ENCODE results near the gene PRKCG. TPM values are rescaled to one million over a fixed set of nuclear protein-coding genes. Genes with fewer than 3 reads are reported as not detected.

The PRKCG gene
- total RNA-seq, 1 experiment from 2014 or later, result 5.9 TPM

DNA sequence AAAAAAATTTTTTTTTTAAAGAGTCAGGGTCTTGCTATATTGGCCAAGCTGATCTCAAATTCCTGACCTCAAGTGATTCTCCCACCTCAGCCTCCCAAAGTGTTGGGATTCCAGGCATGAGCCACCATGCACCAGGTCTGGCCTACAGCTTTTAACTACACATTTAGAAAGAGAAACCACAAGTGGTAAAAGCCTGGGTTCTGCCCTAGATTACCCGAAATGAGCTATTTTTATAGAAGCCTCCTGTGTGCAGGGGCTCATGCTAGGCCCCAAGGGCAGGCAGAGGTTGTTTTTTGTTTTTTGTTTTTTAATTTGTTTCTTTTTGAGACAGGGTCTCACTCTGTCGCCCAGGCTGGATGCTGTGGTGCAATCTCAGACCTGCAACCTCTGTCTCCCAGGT, 28.3 kb upstream of the PRKCG start:
- Histone ChIP-seq H3K9me3 (ENCODE audit: insufficient read depth, low read depth) (no peaks in the 10 kb centered on the region), H3K4me2 (no peak overlapping the region), H3F3A (ENCODE audit: insufficient read depth, low read depth) (peaks cover 15% of the 10 kb centered on the region), H4K20me1 (ENCODE audit: insufficient read depth) (no peaks in the 10 kb centered on the region), H3K9me2 (ENCODE audit: insufficient read depth) (no peaks in the 10 kb centered on the region), H3K4me3 (no peak overlapping the region), H3K36me3 (ENCODE audit: low read depth) (no peaks in the 10 kb centered on the region), H2AFZ (no peak overlapping the region), H3K4me1 (replicated peaks; ENCODE audit: insufficient read depth) (peaks cover 9% of the 10 kb centered on the region; the same call in 1 of the 2 replicates), H3K27me3 (ENCODE audit: insufficient read depth, low read depth) (no peaks in the 10 kb centered on the region), H3K79me2 (ENCODE audit: low read depth) (no peaks in the 10 kb centered on the region), H3K27ac (no peak overlapping the region)
- TF ChIP-seq, protein P1, sequence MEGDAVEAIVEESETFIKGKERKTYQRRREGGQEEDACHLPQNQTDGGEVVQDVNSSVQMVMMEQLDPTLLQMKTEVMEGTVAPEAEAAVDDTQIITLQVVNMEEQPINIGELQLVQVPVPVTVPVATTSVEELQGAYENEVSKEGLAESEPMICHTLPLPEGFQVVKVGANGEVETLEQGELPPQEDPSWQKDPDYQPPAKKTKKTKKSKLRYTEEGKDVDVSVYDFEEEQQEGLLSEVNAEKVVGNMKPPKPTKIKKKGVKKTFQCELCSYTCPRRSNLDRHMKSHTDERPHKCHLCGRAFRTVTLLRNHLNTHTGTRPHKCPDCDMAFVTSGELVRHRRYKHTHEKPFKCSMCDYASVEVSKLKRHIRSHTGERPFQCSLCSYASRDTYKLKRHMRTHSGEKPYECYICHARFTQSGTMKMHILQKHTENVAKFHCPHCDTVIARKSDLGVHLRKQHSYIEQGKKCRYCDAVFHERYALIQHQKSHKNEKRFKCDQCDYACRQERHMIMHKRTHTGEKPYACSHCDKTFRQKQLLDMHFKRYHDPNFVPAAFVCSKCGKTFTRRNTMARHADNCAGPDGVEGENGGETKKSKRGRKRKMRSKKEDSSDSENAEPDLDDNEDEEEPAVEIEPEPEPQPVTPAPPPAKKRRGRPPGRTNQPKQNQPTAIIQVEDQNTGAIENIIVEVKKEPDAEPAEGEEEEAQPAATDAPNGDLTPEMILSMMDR (conservative IDR thresholded peaks at IDR 0.05), result no peak
- TF ChIP-seq EZH2 (IDR thresholded peaks at IDR 0.05; ENCODE audit: low read depth), result no peak
- no TSS peak for BruUV-seq (replicated peaks)
- POLR2A ChIA-PET (ENCODE audit: unreplicated experiment), result interaction anchor here (0.6 kb wide), 1 partner anchor 170 kb away, joined by 4 read pairs; no protein-coding TSS in a partner anchor
- CTCF ChIA-PET, result interaction anchor here (0.5 to 0.9 kb wide), 4 partner anchors 10 to 185 kb away, joined by 3 to 8 read pairs (median 4); no protein-coding TSS in a partner anchor
- DNase-seq, result no peak
- intact Hi-C loops (cut with micrococcal nuclease; ENCODE audit: unreplicated experiment), result no loop called here

DNA sequence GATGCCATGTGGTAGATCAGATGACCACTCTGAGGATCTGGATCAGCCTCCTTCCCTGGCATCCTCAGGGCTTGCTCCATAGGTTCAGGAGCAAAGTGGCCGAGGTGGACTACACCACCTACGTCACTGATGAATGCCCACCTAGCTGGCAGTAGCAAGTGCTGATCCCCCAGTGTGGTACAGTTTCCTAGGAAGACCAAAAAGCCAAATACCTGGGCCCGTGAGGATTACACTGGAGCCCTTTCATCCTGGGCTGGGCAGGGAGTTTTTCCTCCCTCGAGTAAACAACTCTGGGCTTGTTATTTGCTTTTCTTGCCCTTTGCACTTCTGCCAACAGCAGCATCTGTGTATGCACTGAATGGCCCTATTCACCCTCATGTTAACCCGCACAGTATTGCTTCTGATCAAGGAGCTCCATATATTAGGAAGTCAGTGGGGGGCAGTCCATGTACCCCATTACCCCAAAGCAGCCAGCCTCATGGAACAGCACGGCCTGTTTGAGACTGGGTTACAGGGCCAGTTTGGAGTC, 17.6 kb upstream of the PRKCG start:
- POLR2A ChIA-PET (ENCODE audit: unreplicated experiment), result interaction anchor here (0.6 kb wide), 1 partner anchor 16 kb away, joined by 19 read pairs; no protein-coding TSS in a partner anchor
- H3K4me1 ChIP-seq (replicated peaks; ENCODE audit: insufficient read depth), result peaks cover 28% of the 10 kb centered on the region
- H3K36me3 ChIP-seq (ENCODE audit: low read depth), result no peaks in the 10 kb centered on the region
- H3K27me3 ChIP-seq (ENCODE audit: insufficient read depth, low read depth), result no peaks in the 10 kb centered on the region
- BruUV-seq (replicated peaks), result no TSS peak
- H3K4me3 ChIP-seq, result no peak overlapping the region
- peaks cover 28% of the 10 kb centered on the region for H3K79me2 ChIP-seq (ENCODE audit: low read depth)
- peak overlapping the region; percentile 86 for H3K4me2 ChIP-seq
- H3K27ac ChIP-seq, result peak overlapping the region; percentile 99
- H3K9me3 ChIP-seq (ENCODE audit: insufficient read depth, low read depth), result no peaks in the 10 kb centered on the region
- peaks cover 34% of the 10 kb centered on the region for H3F3A ChIP-seq (ENCODE audit: insufficient read depth, low read depth)
- CTCF ChIA-PET, result interaction anchor here (0.5 kb wide), 2 partner anchors 11 to 55 kb away, joined by 3 to 5 read pairs; no protein-coding TSS in a partner anchor
- peak in 1 of 2 experiments; percentile 69 for DNase-seq
- intact Hi-C loops (cut with micrococcal nuclease; ENCODE audit: unreplicated experiment), result no loop called here
- TF ChIP-seq EZH2 (IDR thresholded peaks at IDR 0.05; ENCODE audit: low read depth), result no peak
- no peaks in the 10 kb centered on the region for H4K20me1 ChIP-seq (ENCODE audit: insufficient read depth)
- H2AFZ ChIP-seq, result no peak overlapping the region
- no peaks in the 10 kb centered on the region for H3K9me2 ChIP-seq (ENCODE audit: insufficient read depth)

DNA sequence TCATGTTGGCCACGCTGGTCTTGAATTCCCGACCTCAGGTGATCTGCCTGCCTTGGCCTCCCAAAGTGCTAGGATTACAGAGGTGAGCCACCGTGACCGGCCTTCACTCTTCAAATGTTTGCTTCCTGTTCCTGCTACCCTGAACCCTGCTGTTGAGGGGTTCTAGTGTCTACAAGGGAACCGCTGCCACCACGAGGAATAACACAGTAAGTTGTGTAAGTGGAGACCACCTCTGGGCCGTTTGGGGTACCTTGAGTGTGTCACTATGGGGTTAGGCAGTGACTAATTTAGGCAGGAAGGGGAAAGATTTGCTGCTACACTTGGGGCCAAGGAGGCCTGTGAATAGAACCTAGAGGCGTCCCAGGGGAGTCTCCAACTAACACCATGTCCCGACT, 16.5 kb upstream of the PRKCG start:
- Histone ChIP-seq H3K9me2 (ENCODE audit: insufficient read depth) (no peaks in the 10 kb centered on the region), H3K9me3 (ENCODE audit: insufficient read depth, low read depth) (no peaks in the 10 kb centered on the region), H3K79me2 (ENCODE audit: low read depth) (peaks cover 32% of the 10 kb centered on the region), H3K36me3 (ENCODE audit: low read depth) (no peaks in the 10 kb centered on the region), H2AFZ (peak overlapping the region; percentile 63; the same call in 1 of the 2 replicates), H3K27me3 (ENCODE audit: insufficient read depth, low read depth) (no peaks in the 10 kb centered on the region), H3K4me1 (replicated peaks; ENCODE audit: insufficient read depth) (peaks cover 28% of the 10 kb centered on the region), H4K20me1 (ENCODE audit: insufficient read depth) (no peaks in the 10 kb centered on the region), H3K4me3 (peak overlapping the region; percentile 89), H3K27ac (peak overlapping the region; percentile 99), H3K4me2 (peak overlapping the region; percentile 86), H3F3A (ENCODE audit: insufficient read depth, low read depth) (peaks cover 34% of the 10 kb centered on the region)
- TSS peak; percentile 76 for BruUV-seq (replicated peaks)
- POLR2A ChIA-PET (ENCODE audit: unreplicated experiment), result interaction anchor here (0.6 to 3.5 kb wide), 7 partner anchors 22 to 1493 kb away, joined by 3 to 49 read pairs (median 7); partner anchors contain the start of genes CNOT3 and ZNF347
- TF ChIP-seq, protein P1 (conservative IDR thresholded peaks at IDR 0.05), result no peak; the same call in 1 of the 2 replicates
- no peak for TF ChIP-seq EZH2 (IDR thresholded peaks at IDR 0.05; ENCODE audit: low read depth)
- DNase-seq, result peak in 1 of 2 experiments; percentile 53
- CTCF ChIA-PET, result interaction anchor here (1.0 to 1.2 kb wide), 2 partner anchors 24 to 158 kb away, joined by 3 read pairs; no protein-coding TSS in a partner anchor
- intact Hi-C loops (cut with micrococcal nuclease; ENCODE audit: unreplicated experiment), result loop anchor here (5.0 kb wide), 1 partner anchor 597 kb away; the partner anchor contains the start of gene LENG9
